ENCODE data around the gene NIN. TPM values are rescaled to one million over a fixed set of nuclear protein-coding genes. Genes with fewer than 3 reads are reported as not detected.

The NIN gene
- polyA plus RNA-seq, 1 experiment = 26.9 TPM

- ChIA-PET CTCF (interaction anchor here (0.8 to 3.1 kb wide), 2 partner anchors 91 to 227 kb away, joined by 3 to 11 read pairs; no protein-coding TSS in a partner anchor), POLR2A (interaction anchor here (1.0 kb wide), 1 partner anchor 102 kb away, joined by 3 read pairs; the partner anchor contains the start of gene SAV1)
- H3K27me3 ChIP-seq (ENCODE audit: control insufficient read depth, insufficient read depth, low read length) = no peaks in the 10 kb centered on the region
- H3K4me3 ChIP-seq (ENCODE audit: low read depth, low read length) = no peak overlapping the region
- no peak overlapping the region for H3K27ac ChIP-seq (ENCODE audit: low read depth, low read length)
- H3K9me3 ChIP-seq (ENCODE audit: control insufficient read depth, insufficient read depth, low read length) = no peaks in the 10 kb centered on the region
- no peak for DNase-seq (ENCODE audit: low read depth, low spot score)
- TF ChIP-seq CTCF (IDR thresholded peaks at IDR 0.05; ENCODE audit: low read depth, low read length) = no peak
These were observed 61.0 kb downstream of the NIN start for GRCh38 chr14:50769863-50770500.

GRCh38 chr14:50768680-50769079, 62.3 kb downstream of the NIN start:
- H3K9me3 ChIP-seq (ENCODE audit: control insufficient read depth, insufficient read depth, low read length) = no peaks in the 10 kb centered on the region
- CTCF ChIA-PET = interaction anchor here (1.0 kb wide), 1 partner anchor 226 kb away, joined by 3 read pairs; no protein-coding TSS in a partner anchor
- no peak overlapping the region for H3K27ac ChIP-seq (ENCODE audit: low read depth, low read length)
- DNase-seq (ENCODE audit: low read depth, low spot score) = no peak
- no peaks in the 10 kb centered on the region for H3K27me3 ChIP-seq (ENCODE audit: control insufficient read depth, insufficient read depth, low read length)
- TF ChIP-seq CTCF (IDR thresholded peaks at IDR 0.05; ENCODE audit: low read depth, low read length) = no peak
- POLR2A ChIA-PET = interaction anchor here (0.6 kb wide), 1 partner anchor 168 kb away, joined by 3 read pairs; no protein-coding TSS in a partner anchor
- no peak overlapping the region for H3K4me3 ChIP-seq (ENCODE audit: low read depth, low read length)

GRCh38 chr14:50766338-50766886, 64.5 kb downstream of the NIN start:
- no peak overlapping the region for H3K27ac ChIP-seq (ENCODE audit: low read depth, low read length)
- CTCF ChIA-PET = interaction anchor here (1.7 to 7.0 kb wide), 4 partner anchors 9 to 224 kb away, joined by 7 to 100 read pairs (median 9); no protein-coding TSS in a partner anchor

GRCh38 chr14:50763382-50764007, 67.5 kb downstream of the NIN start:
- no peaks in the 10 kb centered on the region for H3K9me3 ChIP-seq (ENCODE audit: control insufficient read depth, insufficient read depth, low read length)
- ChIA-PET POLR2A (interaction anchor here (0.6 to 2.1 kb wide), 8 partner anchors 9 to 204 kb away, joined by 3 to 11 read pairs (median 5); partner anchors contain the start of gene SAV1), CTCF (interaction anchor here (0.9 to 7.0 kb wide), 7 partner anchors 10 to 221 kb away, joined by 3 to 100 read pairs (median 9); no protein-coding TSS in a partner anchor)
- no peak overlapping the region for H3K4me3 ChIP-seq (ENCODE audit: low read depth, low read length)
- peak overlapping the region; percentile 59 for H3K27ac ChIP-seq (ENCODE audit: low read depth, low read length)
- DNase-seq (ENCODE audit: low read depth, low spot score) = peak; percentile 47
- no peaks in the 10 kb centered on the region for H3K27me3 ChIP-seq (ENCODE audit: control insufficient read depth, insufficient read depth, low read length)
- TF ChIP-seq CTCF (IDR thresholded peaks at IDR 0.05; ENCODE audit: low read depth, low read length) = no peak

More at GRCh38 chr14:50766338-50766886, 64.5 kb downstream of the NIN start:
- Histone ChIP-seq H3K4me3 (ENCODE audit: low read depth, low read length) (no peak overlapping the region), H3K27me3 (ENCODE audit: control insufficient read depth, insufficient read depth, low read length) (no peaks in the 10 kb centered on the region), H3K9me3 (ENCODE audit: control insufficient read depth, insufficient read depth, low read length) (no peaks in the 10 kb centered on the region)
- TF ChIP-seq CTCF (IDR thresholded peaks at IDR 0.05; ENCODE audit: low read depth, low read length) = no peak
- POLR2A ChIA-PET = no interaction called here
- no peak for DNase-seq (ENCODE audit: low read depth, low spot score)
